SK-N-SH (cell line): ENCODE results near the gene IFITM5. TPM values are rescaled to one million over a fixed set of nuclear protein-coding genes. Genes with fewer than 3 reads are reported as not detected.

ENCODE experiments used
- CTCF ChIA-PET: fragments of 300-600, 350-600 bp; formaldehyde crosslinking; extraction: SDS; loops from one replicate; lab custom pipeline; 2021; lab: Yijun Ruan, JAX
- POLR2A ChIA-PET: fragments of 350-600 bp; sonication (Branson Sonifier 250); formaldehyde crosslinking; extraction: SDS; loops from one replicate; lab custom pipeline; 2020; ENCODE audit warnings: antibody characterized with exemption, inconsistent platforms; lab: Yijun Ruan, JAX
- DNase-seq: peaks from one replicate; pipeline ENCODE4 v3.0.0; 2012
- H2AFZ ChIP-seq: fragments of 200-600 bp; sonication (generic); 2 replicates; pipeline ENCODE4 v1.8.1; 2016; ENCODE audit warnings: antibody characterized with exemption, mild to moderate bottlenecking, low read depth
- H3F3A ChIP-seq: fragments of 200-600 bp; sonication (generic); replicated peaks from 2 replicates; pipeline ENCODE3; 2016; ENCODE audit warnings: antibody characterized with exemption, mild to moderate bottlenecking; ENCODE audit not compliant: insufficient read depth
- H3K27ac ChIP-seq, 2 experiments: fragments of 200-500 bp in 1 of 2; fragments of 200-600 bp in 1 of 2; sonication (Bioruptor generic) in 1 of 2; sonication (generic), shearing (Covaris generic) in 1 of 2; 2 replicates each; pipeline versions ENCODE4 v1.5.1 to v1.6.1; 2014 to 2016; ENCODE audit warnings: low read depth in 2 of 2, inconsistent platforms in 1 of 2, low read length in 1 of 2, mild to moderate bottlenecking in 1 of 2, mixed read lengths in 1 of 2
- H3K27me3 ChIP-seq: fragments of 200-600 bp; sonication (generic), shearing (Covaris generic); 2 replicates; pipeline ENCODE4 v1.6.1; 2016; ENCODE audit warnings: mixed run types; ENCODE audit not compliant: insufficient read depth
- H3K36me3 ChIP-seq, 2 experiments: fragments of 200-500 bp in 1 of 2; fragments of 200-600 bp in 1 of 2; sonication (Bioruptor generic) in 1 of 2; sonication (generic) in 1 of 2; replicated peaks in 1 of 2; 2 replicates each; pipeline versions ENCODE3 to v1.5.1; 2014 to 2016; ENCODE audit warnings: low read length in 1 of 2, mild to moderate bottlenecking in 1 of 2; ENCODE audit not compliant: insufficient read depth in 2 of 2, control insufficient read depth in 1 of 2
- H3K4me1 ChIP-seq, 2 experiments: fragments of 200-500 bp in 1 of 2; fragments of 200-600 bp in 1 of 2; sonication (Bioruptor generic) in 1 of 2; sonication (generic), shearing (Covaris generic) in 1 of 2; 2 replicates each; pipeline versions ENCODE4 v1.5.1 to v1.6.1; 2014 to 2016; ENCODE audit warnings: low read depth in 1 of 2, low read length in 1 of 2, mixed run types in 1 of 2; ENCODE audit not compliant: insufficient read depth in 2 of 2, control insufficient read depth in 1 of 2
- H3K4me2 ChIP-seq: fragments of 200-600 bp; sonication (generic), shearing (Covaris generic); 2 replicates; pipeline ENCODE4 v1.6.1; 2017; ENCODE audit warnings: mixed run types
- H3K4me3 ChIP-seq, 2 experiments: fragments of 200-500 bp in 1 of 2; fragments of 200-600 bp in 1 of 2; sonication (Bioruptor generic) in 1 of 2; sonication (generic), shearing (Covaris generic) in 1 of 2; 2 replicates each; pipeline versions ENCODE4 v1.5.1 to v1.8.1; 2014 to 2016; ENCODE audit warnings: low read depth in 2 of 2, inconsistent platforms in 1 of 2, low read length in 1 of 2, mild to moderate bottlenecking in 1 of 2, mixed read lengths in 1 of 2, moderate library complexity in 1 of 2
- H3K79me2 ChIP-seq: fragments of 200-600 bp; sonication (generic); 2 replicates; pipeline ENCODE4 v1.8.1; 2017; ENCODE audit warnings: mild to moderate bottlenecking; ENCODE audit not compliant: insufficient read depth
- H3K9ac ChIP-seq: fragments of 200-600 bp; sonication (generic); 2 replicates; pipeline ENCODE4 v1.6.1; 2017; ENCODE audit warnings: mixed run types
- H3K9me2 ChIP-seq: fragments of 200-600 bp; sonication (generic); 2 replicates; pipeline ENCODE4 v1.6.1; 2017; ENCODE audit warnings: mixed run types
- H3K9me3 ChIP-seq: fragments of 200-600 bp; sonication (generic); 2 replicates; pipeline ENCODE4 v1.6.1; 2017; ENCODE audit warnings: mixed run types, mild to moderate bottlenecking, moderate library complexity
- H4K20me1 ChIP-seq: fragments of 200-600 bp; sonication (generic); 2 replicates; pipeline ENCODE4 v1.6.1; 2017; ENCODE audit warnings: mild to moderate bottlenecking, mixed run types; ENCODE audit not compliant: insufficient read depth
- CHD2 ChIP-seq: fragments of 150-350 bp; IDR thresholded peaks from 2 replicates; pipeline ENCODE4 v1.6.1; 2018; ENCODE audit warnings: low read length; ENCODE audit not compliant: partially characterized antibody
- EZH2phosphoT487 ChIP-seq: fragments of 200-600 bp; sonication (generic); IDR thresholded peaks from 2 replicates; pipeline ENCODE4 v1.6.1; 2017; ENCODE audit warnings: low read depth, mixed run types, mild to moderate bottlenecking, antibody characterized with exemption, moderate library complexity, borderline replicate concordance
- FOXM1 ChIP-seq: IDR thresholded peaks from 2 replicates; pipeline ENCODE4 v1.4.0; 2012; ENCODE audit warnings: low read depth, mild to moderate bottlenecking
- GABPA ChIP-seq: IDR thresholded peaks from 2 replicates; pipeline ENCODE4 v1.4.0; 2012; ENCODE audit warnings: low read depth, mild to moderate bottlenecking
- IRF3 ChIP-seq: fragments of 150-350 bp; IDR thresholded peaks from 2 replicates; pipeline ENCODE4 v1.6.1; 2016; ENCODE audit warnings: mild to moderate bottlenecking, low read depth, low read length
- JUND ChIP-seq: IDR thresholded peaks from 2 replicates; pipeline ENCODE4 v1.4.0; 2012
- NFIC ChIP-seq: IDR thresholded peaks from 2 replicates; pipeline ENCODE4 v1.4.0; 2012; ENCODE audit warnings: borderline replicate concordance
- NRF1 ChIP-seq: IDR thresholded peaks from 2 replicates; pipeline ENCODE4 v1.6.1; 2012; ENCODE audit warnings: low read depth, mild to moderate bottlenecking, low read length
- PBX3 ChIP-seq: IDR thresholded peaks from 2 replicates; pipeline ENCODE4; 2012
- RAD21 ChIP-seq: IDR thresholded peaks from 2 replicates; pipeline ENCODE4 v1.6.1; 2012; ENCODE audit warnings: mild to moderate bottlenecking, low read length
- RCOR1 ChIP-seq: fragments of 150-350 bp; IDR thresholded peaks from 2 replicates; pipeline ENCODE4 v1.6.1; 2017; ENCODE audit warnings: antibody characterized with exemption, low read length
- RFX5 ChIP-seq: IDR thresholded peaks from 2 replicates; pipeline ENCODE4 v1.6.1; 2012; ENCODE audit warnings: mild to moderate bottlenecking, improper control_type of control experiment, low read length
- TAF1 ChIP-seq: IDR thresholded peaks from 2 replicates; pipeline ENCODE4 v1.6.1; 2012; ENCODE audit warnings: low read depth, mild to moderate bottlenecking, low read length, moderate library complexity, borderline replicate concordance
- YY1 ChIP-seq: IDR thresholded peaks from 2 replicates; pipeline ENCODE4 v1.4.0; 2012; ENCODE audit warnings: low read depth, mild to moderate bottlenecking
- WGBS: methylation state at CpG from one replicate; pipeline ENCODE4 v1.1.6; 2017; ENCODE audit warnings: low lambda C conversion rate; 5-methylcytosine and 5-hydroxymethylcytosine counted together
- polyA plus RNA-seq, 3 experiments: library from polyadenylated mRNA; depleted of rRNA; stranded (reverse); fragments of >200 nt; gene quantifications; 2 replicates each; pipeline ENCODE4 v1.2.3, GENCODE V29; 2012

The IFITM5 gene
- polyA plus RNA-seq, 1 of the 3 experiments (the other 2 are of a cell fraction): not detected

- Histone ChIP-seq H4K20me1 (no peaks in the 10 kb centered on the region), H2AFZ (no peak overlapping the region), H3K27me3 (no peaks in the 10 kb centered on the region), H3K9me3 (no peaks in the 10 kb centered on the region), H3F3A (no peaks in the 10 kb centered on the region), H3K79me2 (no peaks in the 10 kb centered on the region), H3K4me3 (no peak overlapping the region), H3K4me1 (no peaks in the 10 kb centered on the region), H3K4me2 (no peak overlapping the region), H3K9me2 (no peaks in the 10 kb centered on the region), H3K36me3 (no peaks in the 10 kb centered on the region), H3K9ac (no peak overlapping the region), H3K27ac (no peak overlapping the region)
- WGBS: 43% methylated on average over 3 of the region's 3 CpGs
- ChIA-PET CTCF (no interaction called here), POLR2A (no interaction called here)
- DNase-seq: no peak
- TF ChIP-seq RFX5 (no peak), EZH2phosphoT487 (no peak), JUND (no peak), PBX3 (no peak), NRF1 (no peak), YY1 (no peak), GABPA (no peak), FOXM1 (no peak), IRF3 (no peak), NFIC (no peak), RAD21 (no peak), RCOR1 (no peak)
Observed at GRCh38 chr11:346529-346928, 47.2 kb upstream of the IFITM5 start.

DNA sequence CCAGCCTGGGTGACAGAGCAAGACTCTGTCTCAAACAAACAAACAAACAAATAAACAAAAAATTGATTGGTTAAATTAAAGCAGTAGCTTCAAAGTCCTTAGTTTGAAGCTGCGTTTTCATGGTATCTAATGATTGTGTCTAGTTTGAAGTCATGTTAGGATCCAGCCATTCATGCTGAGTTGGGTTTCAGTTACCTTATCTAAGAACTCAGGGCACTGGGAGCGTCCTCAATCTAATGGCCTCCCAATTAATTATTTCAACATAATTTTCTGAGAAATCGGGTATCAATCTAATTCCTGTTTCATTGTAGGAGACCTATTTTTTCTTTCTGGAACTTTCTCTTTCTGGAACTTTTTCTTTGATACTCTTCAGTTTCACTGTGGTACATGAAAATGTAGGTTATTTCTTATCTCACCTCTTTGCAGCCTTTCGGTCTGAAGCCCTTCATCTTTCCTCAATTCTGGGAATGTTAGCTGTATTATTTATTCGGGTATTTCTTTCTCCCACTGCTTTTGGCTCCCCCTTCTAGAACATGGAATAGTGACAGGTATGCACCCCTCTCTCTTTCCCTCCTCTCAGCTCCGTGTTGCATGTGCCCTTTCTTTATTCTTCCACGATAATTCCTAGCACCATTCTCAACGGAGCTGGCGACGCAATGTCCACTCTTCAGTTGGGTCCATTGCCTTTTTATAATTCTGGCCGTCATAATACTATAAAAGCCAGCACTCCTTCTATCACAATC lies 45.7 kb upstream of the IFITM5 start:
- CTCF ChIA-PET: interaction anchor here (1.2 to 1.8 kb wide), 4 partner anchors 10 to 35 kb away, joined by 3 to 5 read pairs (median 4); no protein-coding TSS in a partner anchor
- no peak for TF ChIP-seq TAF1
- no peak for TF ChIP-seq FOXM1
- TF ChIP-seq EZH2phosphoT487: no peak
- no peak for TF ChIP-seq JUND
- TF ChIP-seq CHD2: no peak
- TF ChIP-seq NFIC: no peak
- Histone ChIP-seq H3K9ac (no peak overlapping the region), H3K9me3 (no peaks in the 10 kb centered on the region), H3K27ac (no peak overlapping the region), H3K4me1 (no peaks in the 10 kb centered on the region), H3F3A (no peaks in the 10 kb centered on the region), H2AFZ (no peak overlapping the region), H3K4me2 (no peak overlapping the region), H3K27me3 (no peaks in the 10 kb centered on the region; the same call in 1 of the 2 replicates), H4K20me1 (no peaks in the 10 kb centered on the region), H3K9me2 (no peaks in the 10 kb centered on the region; the same call in 1 of the 2 replicates), H3K4me3 (no peak overlapping the region), H3K36me3 (no peaks in the 10 kb centered on the region), H3K79me2 (no peaks in the 10 kb centered on the region)
- DNase-seq: no peak
- POLR2A ChIA-PET: no interaction called here
- WGBS: 63% methylated on average over 11 of the region's 11 CpGs
